Measurements from ENCODE around the gene PRKN. TPM values are rescaled to one million over a fixed set of nuclear protein-coding genes. Genes with fewer than 3 reads are reported as not detected.

The PRKN gene
- total RNA-seq, 1 donor from 2014 or later, result 7.0 TPM

GRCh38 chr6:162671580-162672165 lies 55.9 kb downstream of the PRKN start:
- Mint-ChIP-seq H3K9me3 (ENCODE audit: unreplicated experiment) (no peaks in the 10 kb centered on the region), H3K36me3 (ENCODE audit: unreplicated experiment) (no peaks in the 10 kb centered on the region), H3K27me3 (ENCODE audit: unreplicated experiment) (no peaks in the 10 kb centered on the region), H3K4me3 (ENCODE audit: unreplicated experiment) (no peak overlapping the region), H3K27ac (ENCODE audit: unreplicated experiment) (no peak overlapping the region), H3K4me1 (ENCODE audit: low read depth, unreplicated experiment) (no peaks in the 10 kb centered on the region)
- TF ChIP-seq CTCF (IDR thresholded peaks at IDR 0.05; ENCODE audit: partially characterized antibody, unreplicated experiment), result no peak
- DNase-seq, result no peak

GRCh38 chr6:162670345-162670744 lies 57.2 kb downstream of the PRKN start:
- TF ChIP-seq CTCF (IDR thresholded peaks at IDR 0.05; ENCODE audit: partially characterized antibody, unreplicated experiment), result no peak
- H3K4me1 Mint-ChIP-seq (ENCODE audit: low read depth, unreplicated experiment), result no peaks in the 10 kb centered on the region
- no peak for DNase-seq

GRCh38 chr6:162666246-162666645 lies 61.3 kb downstream of the PRKN start:
- TF ChIP-seq CTCF (IDR thresholded peaks at IDR 0.05; ENCODE audit: partially characterized antibody, unreplicated experiment), result no peak
- Mint-ChIP-seq H3K27ac (ENCODE audit: unreplicated experiment) (no peak overlapping the region), H3K4me3 (ENCODE audit: unreplicated experiment) (no peak overlapping the region), H3K4me1 (ENCODE audit: low read depth, unreplicated experiment) (no peaks in the 10 kb centered on the region), H3K27me3 (ENCODE audit: unreplicated experiment) (peaks cover 1% of the 10 kb centered on the region), H3K36me3 (ENCODE audit: unreplicated experiment) (no peaks in the 10 kb centered on the region), H3K9me3 (ENCODE audit: unreplicated experiment) (no peaks in the 10 kb centered on the region)
- DNase-seq, result no peak

More at GRCh38 chr6:162670345-162670744, 57.2 kb downstream of the PRKN start:
- Mint-ChIP-seq H3K27me3 (ENCODE audit: unreplicated experiment) (peaks cover 1% of the 10 kb centered on the region), H3K9me3 (ENCODE audit: unreplicated experiment) (no peaks in the 10 kb centered on the region), H3K36me3 (ENCODE audit: unreplicated experiment) (no peaks in the 10 kb centered on the region), H3K27ac (ENCODE audit: unreplicated experiment) (no peak overlapping the region), H3K4me3 (ENCODE audit: unreplicated experiment) (no peak overlapping the region)

- Mint-ChIP-seq H3K36me3 (ENCODE audit: unreplicated experiment) (no peaks in the 10 kb centered on the region), H3K9me3 (ENCODE audit: unreplicated experiment) (no peaks in the 10 kb centered on the region), H3K4me1 (ENCODE audit: low read depth, unreplicated experiment) (peaks cover 6% of the 10 kb centered on the region), H3K4me3 (ENCODE audit: unreplicated experiment) (no peak overlapping the region), H3K27ac (ENCODE audit: unreplicated experiment) (no peak overlapping the region), H3K27me3 (ENCODE audit: unreplicated experiment) (no peaks in the 10 kb centered on the region)
- DNase-seq, result no peak
- TF ChIP-seq CTCF (IDR thresholded peaks at IDR 0.05; ENCODE audit: partially characterized antibody, unreplicated experiment), result no peak
Observed at GRCh38 chr6:162653808-162654207, 73.8 kb downstream of the PRKN start.

- H3K4me1 Mint-ChIP-seq (ENCODE audit: low read depth, unreplicated experiment), result peaks cover 6% of the 10 kb centered on the region
- no peak for TF ChIP-seq CTCF (IDR thresholded peaks at IDR 0.05; ENCODE audit: partially characterized antibody, unreplicated experiment)
- no peaks in the 10 kb centered on the region for H3K27me3 Mint-ChIP-seq (ENCODE audit: unreplicated experiment)
- H3K36me3 Mint-ChIP-seq (ENCODE audit: unreplicated experiment), result no peaks in the 10 kb centered on the region
- DNase-seq, result no peak
- H3K9me3 Mint-ChIP-seq (ENCODE audit: unreplicated experiment), result no peaks in the 10 kb centered on the region
- H3K27ac Mint-ChIP-seq (ENCODE audit: unreplicated experiment), result no peak overlapping the region
- no peak overlapping the region for H3K4me3 Mint-ChIP-seq (ENCODE audit: unreplicated experiment)
Observed at GRCh38 chr6:162651505-162651904, 76.1 kb downstream of the PRKN start.
